HG03103 (cell line): Measurements from ENCODE around the gene KY.
"Not testable (repeated sequence)": the region's sequence is repeated elsewhere in the genome, so short reads cannot be mapped to it uniquely, and the experiment has no call there.

Experiments
- ATAC-seq: cut with Tn5 transposase; IDR thresholded peaks from one replicate; pipeline ENCODE4 v1.9.1; 2021; ENCODE audit warnings: low read depth; ENCODE audit not compliant: unreplicated experiment

KY gene

GRCh38 chr3:134605556-134605955 lies 45.3 kb downstream of the KY start:
- ATAC-seq, result no peak

- ATAC-seq, result no peak
Observed at GRCh38 chr3:134603956-134604355, 46.9 kb downstream of the KY start.

- no peak for ATAC-seq
Observed at GRCh38 chr3:134603480-134603879, 47.3 kb downstream of the KY start.

- ATAC-seq, result no peak
Observed at GRCh38 chr3:134602440-134602814, 48.4 kb downstream of the KY start.

- no peak for ATAC-seq
Observed at GRCh38 chr3:134601539-134602439, 49.0 kb downstream of the KY start.

- no peak for ATAC-seq
Observed at GRCh38 chr3:134600685-134601463, 49.9 kb downstream of the KY start.

GRCh38 chr3:134600206-134600605 lies 50.6 kb downstream of the KY start:
- no peak for ATAC-seq

GRCh38 chr3:134598763-134599545 lies 51.9 kb downstream of the KY start:
- ATAC-seq, result no peak

- ATAC-seq, result no peak
Observed at GRCh38 chr3:134597390-134597970, 53.3 kb downstream of the KY start.

- not testable (repeated sequence) for ATAC-seq
Observed at GRCh38 chr3:134594986-134595385, 55.8 kb downstream of the KY start.

GRCh38 chr3:134594331-134594741 lies 56.5 kb downstream of the KY start:
- no peak for ATAC-seq

- no peak for ATAC-seq
Observed at GRCh38 chr3:134592806-134593205, 58.0 kb downstream of the KY start.

- no peak for ATAC-seq
Observed at GRCh38 chr3:134590766-134591165, 60.1 kb downstream of the KY start.

GRCh38 chr3:134579141-134579665 lies 71.6 kb downstream of the KY start:
- ATAC-seq, result no peak

- ATAC-seq, result no peak
Observed at GRCh38 chr3:134576831-134577230, 74.0 kb downstream of the KY start.

GRCh38 chr3:134576426-134576825 lies 74.4 kb downstream of the KY start:
- no peak for ATAC-seq

- not testable (repeated sequence) for ATAC-seq
Observed at GRCh38 chr3:134569899-134570298, 80.9 kb downstream of the KY start.

- no peak for ATAC-seq
Observed at GRCh38 chr3:134568790-134569189, 82.0 kb downstream of the KY start.

GRCh38 chr3:134567605-134568004 lies 83.2 kb downstream of the KY start:
- no peak for ATAC-seq

GRCh38 chr3:134564991-134565390 lies 85.8 kb downstream of the KY start:
- ATAC-seq, result no peak
